Activated CD4-positive, alpha-beta T cell treated with anti-CD3 and anti-CD28 coated beads for 1 hour (primary cell): ENCODE measurements around the gene PMM2.

Experiments used
- DNase-seq: peaks from one replicate; pipeline ENCODE4 v3.0.0-alpha.2; 2020

PMM2 gene

GRCh38 chr16:8853611-8854010 lies 56.0 kb downstream of the PMM2 start:
- DNase-seq: no peak

- no peak for DNase-seq
Measured at GRCh38 chr16:8854298-8854948, 56.8 kb downstream of the PMM2 start.

GRCh38 chr16:8855051-8855786 lies 57.6 kb downstream of the PMM2 start:
- DNase-seq: no peak

GRCh38 chr16:8855972-8856371 lies 58.3 kb downstream of the PMM2 start:
- no peak for DNase-seq

GRCh38 chr16:8858994-8859912 lies 61.6 kb downstream of the PMM2 start:
- DNase-seq: no peak

- no peak for DNase-seq
Measured at GRCh38 chr16:8859913-8860881, 62.6 kb downstream of the PMM2 start.

- no peak for DNase-seq
Measured at GRCh38 chr16:8861563-8862308, 64.1 kb downstream of the PMM2 start.

- no peak for DNase-seq
Measured at GRCh38 chr16:8862309-8863130, 64.9 kb downstream of the PMM2 start.

- DNase-seq: no peak
Measured at GRCh38 chr16:8863594-8864424, 66.2 kb downstream of the PMM2 start.

GRCh38 chr16:8864480-8865110 lies 67.0 kb downstream of the PMM2 start:
- no peak for DNase-seq

- DNase-seq: no peak
Measured at GRCh38 chr16:8865145-8865882, 67.7 kb downstream of the PMM2 start.

- DNase-seq: no peak
Measured at GRCh38 chr16:8866118-8866883, 68.7 kb downstream of the PMM2 start.

GRCh38 chr16:8866884-8867215 lies 69.2 kb downstream of the PMM2 start:
- no peak for DNase-seq

- no peak for DNase-seq
Measured at GRCh38 chr16:8867216-8867931, 69.7 kb downstream of the PMM2 start.

GRCh38 chr16:8867932-8868415 lies 70.3 kb downstream of the PMM2 start:
- DNase-seq: peak; percentile 30

- DNase-seq: peak; percentile 60
Measured at GRCh38 chr16:8868416-8869211, 71.0 kb downstream of the PMM2 start, which contains the start of gene CARHSP1. Gene CARHSP1 (minus strand): TSS chr16:8869006. CDS start chr16:8859328, 9,678 bp downstream.
